ENCODE data around the gene GOLGA3.
"Not testable (repeated sequence)": the region's sequence is repeated elsewhere in the genome, so short reads cannot be mapped to it uniquely, and the experiment has no call there.

Gene GOLGA3

GRCh38 chr12:132775502-132776229, 53.0 kb downstream of the GOLGA3 start:
- no peak for DNase-seq

- DNase-seq = no peak
These were observed 53.9 kb downstream of the GOLGA3 start for GRCh38 chr12:132774646-132775275.

- no peak for DNase-seq
These were observed 54.5 kb downstream of the GOLGA3 start for GRCh38 chr12:132774159-132774558.

GRCh38 chr12:132773077-132773955, 55.4 kb downstream of the GOLGA3 start:
- no peak for DNase-seq

- DNase-seq = no peak
These were observed 56.1 kb downstream of the GOLGA3 start for GRCh38 chr12:132772606-132773005.

GRCh38 chr12:132771126-132771838, 57.4 kb downstream of the GOLGA3 start:
- no peak for DNase-seq

GRCh38 chr12:132766380-132767085, 62.1 kb downstream of the GOLGA3 start:
- DNase-seq = no peak

- DNase-seq = no peak
These were observed 63.3 kb downstream of the GOLGA3 start for GRCh38 chr12:132765361-132765760.

GRCh38 chr12:132764231-132764630, 64.4 kb downstream of the GOLGA3 start:
- DNase-seq = no peak

GRCh38 chr12:132761921-132762583, 66.6 kb downstream of the GOLGA3 start:
- peak; percentile 63 for DNase-seq

- no peak for DNase-seq
These were observed 67.4 kb downstream of the GOLGA3 start, which contains the start of gene ANKLE2 for GRCh38 chr12:132761032-132761920. ANKLE2 (minus strand) TSS chr12:132761832; CDS start chr12:132761798, 34 bp downstream.

- no peak for DNase-seq
These were observed 69.3 kb downstream of the GOLGA3 start for GRCh38 chr12:132759359-132759758.

GRCh38 chr12:132758825-132759224, 69.8 kb downstream of the GOLGA3 start:
- not testable (repeated sequence) for DNase-seq

GRCh38 chr12:132754160-132754932, 74.3 kb downstream of the GOLGA3 start:
- DNase-seq = no peak

- DNase-seq = peak; percentile 4
These were observed 75.0 kb downstream of the GOLGA3 start for GRCh38 chr12:132753670-132754069.

GRCh38 chr12:132748319-132748718, 80.3 kb downstream of the GOLGA3 start:
- no peak for DNase-seq

GRCh38 chr12:132747896-132748295, 80.8 kb downstream of the GOLGA3 start:
- DNase-seq = no peak

- no peak for DNase-seq
These were observed 81.3 kb downstream of the GOLGA3 start for GRCh38 chr12:132747395-132747794.

- DNase-seq = no peak
These were observed 82.1 kb downstream of the GOLGA3 start for GRCh38 chr12:132746613-132747012.

GRCh38 chr12:132743831-132744230, 84.8 kb downstream of the GOLGA3 start:
- no peak for DNase-seq
